Panc1 (cell line): ENCODE measurements around the gene IFIT1.

Source experiments
- CTCF ChIP-seq: fragments of 450-650 bp; IDR thresholded peaks from 2 replicates; pipeline ENCODE4 v1.5.1; 2017; ENCODE audit warnings: mild to moderate bottlenecking
- POLR2AphosphoS5 ChIP-seq: IDR thresholded peaks from 2 replicates; pipeline ENCODE4 v1.6.1; 2012; ENCODE audit warnings: mild to moderate bottlenecking, low read depth, low read length, moderate library complexity
- REST ChIP-seq, 2 experiments: IDR thresholded peaks; 2 replicates each; pipeline ENCODE4 v1.6.1; 2011 to 2012; ENCODE audit warnings: low read depth in 2 of 2, control low read depth in 1 of 2, low read length in 1 of 2, mild to moderate bottlenecking in 1 of 2, moderate library complexity in 1 of 2; ENCODE audit not compliant: insufficient read depth in 1 of 2
- TCF7L2 ChIP-seq: IDR thresholded peaks from 2 replicates; pipeline ENCODE4 v1.6.1; 2011; ENCODE audit warnings: mild to moderate bottlenecking, low read depth, low read length, inconsistent platforms

- TF ChIP-seq CTCF (no peak), TCF7L2 (no peak), POLR2AphosphoS5 (no peak), REST (IDR thresholded peaks at IDR 0.05; ENCODE audit: insufficient read depth in 1 of 2, low read depth in 2 of 2, low read length in 1 of 2) (no peak)
Observed at GRCh38 chr10:89392974-89393373, 551 bp downstream of the IFIT1 start.
